GM19099 (cell line): ENCODE results near the gene LARGE1.

ENCODE experiments used
- POLR2A ChIP-seq: IDR thresholded peaks from 3 replicates; pipeline ENCODE4 v1.6.1; 2011; ENCODE audit warnings: low read depth; ENCODE audit not compliant: insufficient read length; ENCODE audit errors: extremely low read depth

LARGE1 gene

GRCh38 chr22:33853200-33854097, 66.8 kb downstream of the LARGE1 start:
- peak; percentile 17 for TF ChIP-seq POLR2A

- no peak for TF ChIP-seq POLR2A
These were observed 68.4 kb downstream of the LARGE1 start for GRCh38 chr22:33851821-33852384.

GRCh38 chr22:33851240-33851639, 69.0 kb downstream of the LARGE1 start:
- TF ChIP-seq POLR2A, result no peak

DNA sequence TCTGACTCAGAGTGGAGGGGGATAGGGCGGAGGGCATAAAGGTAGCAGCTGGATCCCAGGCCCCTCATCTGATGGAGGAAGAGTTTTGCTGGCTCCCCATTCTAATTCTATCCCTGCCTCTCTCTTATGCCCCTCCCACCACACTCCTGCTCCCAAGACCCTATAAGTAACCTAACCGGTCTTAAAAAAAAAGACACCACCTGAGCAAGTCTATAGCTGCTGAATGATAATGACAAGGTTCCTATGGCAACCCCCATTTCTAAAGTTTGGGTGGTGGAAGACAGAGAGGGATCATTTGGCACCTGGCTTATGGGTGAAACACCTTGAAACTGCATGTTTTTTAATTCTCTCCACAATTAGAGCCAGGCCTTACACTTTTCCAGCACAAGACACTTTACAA, 69.6 kb downstream of the LARGE1 start:
- no peak for TF ChIP-seq POLR2A

DNA sequence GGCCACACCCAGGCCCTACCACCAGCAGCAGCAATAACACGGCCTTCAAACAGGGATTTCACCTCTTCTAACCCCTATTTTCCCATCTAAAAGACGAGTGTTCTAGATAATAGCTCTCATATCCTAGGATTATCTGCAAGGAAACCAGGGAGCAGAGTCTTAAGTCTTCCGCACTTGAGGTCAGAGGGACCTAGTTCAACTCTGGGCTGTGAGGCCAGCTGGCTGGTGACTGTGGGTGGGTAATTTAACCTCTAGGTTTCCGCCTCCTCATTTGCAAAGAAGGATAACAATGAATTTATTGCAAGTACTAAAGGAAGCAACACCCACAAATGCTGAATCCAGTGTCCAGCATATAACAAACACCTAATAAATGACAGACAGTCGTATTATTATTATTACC, 70.1 kb downstream of the LARGE1 start:
- TF ChIP-seq POLR2A, result no peak

GRCh38 chr22:33848251-33848650, 72.0 kb downstream of the LARGE1 start:
- no peak for TF ChIP-seq POLR2A

DNA sequence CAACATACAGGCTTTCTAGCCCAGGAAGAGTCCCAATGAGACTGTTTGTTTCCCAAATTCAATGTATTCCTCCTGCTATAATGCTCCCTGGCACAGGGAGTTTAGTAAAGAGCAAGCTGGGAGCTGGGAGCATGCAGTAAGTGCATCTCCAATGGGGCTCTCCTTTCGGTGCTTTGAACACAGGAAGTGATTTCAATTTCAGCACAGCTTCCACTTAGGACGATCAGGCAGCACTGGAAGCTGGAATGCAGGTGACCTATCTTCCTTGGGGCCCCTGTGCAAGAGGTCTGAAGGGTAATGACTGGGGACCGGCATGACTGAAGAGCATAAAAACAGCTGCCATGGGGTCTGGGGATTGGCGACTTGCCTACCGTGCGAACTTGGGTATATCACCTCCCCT, 76.0 kb downstream of the LARGE1 start:
- TF ChIP-seq POLR2A, result no peak

DNA sequence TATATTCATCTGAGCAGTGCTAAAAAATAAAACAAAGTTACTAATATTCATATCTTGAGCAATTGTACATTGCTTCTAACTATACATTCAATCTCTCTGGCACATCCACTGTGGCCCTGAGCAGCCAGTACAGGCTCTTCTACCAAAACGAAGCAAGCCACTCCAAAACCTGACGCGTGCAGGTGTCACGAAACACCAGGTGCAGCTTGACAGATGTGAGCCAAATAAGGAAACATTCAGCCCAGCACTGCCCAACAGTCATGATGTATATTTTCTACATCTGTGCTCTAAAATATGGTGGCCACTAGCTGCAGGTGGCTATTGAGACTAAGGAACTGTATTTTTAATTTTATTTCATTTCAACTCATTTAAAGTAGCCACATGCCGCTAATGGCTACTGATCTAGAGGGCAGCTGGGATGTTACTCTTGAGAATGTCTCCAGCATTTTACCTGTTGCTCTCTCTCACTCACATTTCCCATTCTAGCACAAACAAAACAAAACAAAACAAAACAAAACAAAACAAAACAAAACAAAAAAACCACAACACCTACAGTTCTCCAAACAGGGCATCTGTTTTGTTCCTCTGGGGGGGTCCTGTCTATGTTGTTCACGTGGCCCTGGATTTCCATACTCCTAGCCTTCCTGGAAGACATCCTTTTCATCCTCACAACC, 77.7 kb downstream of the LARGE1 start:
- no peak for TF ChIP-seq POLR2A

DNA sequence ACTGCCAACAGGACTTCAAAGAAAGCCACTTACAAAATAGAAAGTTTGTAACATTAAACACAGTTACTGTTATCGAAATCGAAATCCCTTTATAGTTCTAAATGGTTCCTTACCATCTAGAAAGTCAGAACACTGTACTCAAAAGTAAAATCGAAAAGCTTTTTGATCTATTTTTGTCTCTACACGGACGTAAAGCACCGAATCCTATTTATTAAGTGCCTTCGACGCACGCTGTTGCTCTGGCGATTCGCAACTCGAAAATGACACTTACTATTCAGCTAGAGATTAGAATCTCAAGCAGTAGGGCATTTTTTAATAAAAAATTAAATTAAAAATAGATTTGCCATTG, 78.3 kb downstream of the LARGE1 start:
- no peak for TF ChIP-seq POLR2A

DNA sequence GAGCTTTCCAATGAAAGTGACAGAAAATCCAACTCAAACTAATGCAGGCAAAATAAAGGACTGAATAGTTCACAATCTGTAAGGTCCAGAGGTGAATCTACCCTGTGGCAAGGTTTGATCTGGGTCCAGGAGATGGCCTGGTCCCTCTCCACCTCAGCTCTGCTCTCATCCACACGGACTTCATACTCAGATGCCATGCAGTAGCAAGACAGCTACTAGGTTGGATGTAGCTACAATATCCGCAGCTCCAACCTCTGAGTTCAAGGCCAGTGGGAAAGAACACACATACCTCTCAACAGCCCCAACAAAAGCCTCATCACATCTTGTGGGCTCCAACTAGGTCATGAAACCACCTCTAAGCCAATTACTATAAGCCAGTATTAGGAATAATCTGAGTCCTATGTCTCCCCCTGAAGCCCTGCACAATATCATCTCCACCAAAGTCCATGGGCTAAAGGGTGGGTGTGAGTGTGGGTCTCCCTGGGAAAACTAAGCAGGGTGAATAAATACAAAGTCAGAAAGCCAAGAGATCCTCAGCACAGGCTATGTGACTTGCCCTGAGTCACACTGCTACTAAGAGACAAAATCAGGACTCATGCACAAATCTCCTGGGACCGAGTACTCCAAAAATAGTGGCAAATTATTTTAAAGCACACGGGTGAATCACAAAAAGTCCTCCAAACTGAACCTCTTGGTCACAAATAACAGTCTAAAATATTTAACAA, 78.8 kb downstream of the LARGE1 start:
- no peak for TF ChIP-seq POLR2A

DNA sequence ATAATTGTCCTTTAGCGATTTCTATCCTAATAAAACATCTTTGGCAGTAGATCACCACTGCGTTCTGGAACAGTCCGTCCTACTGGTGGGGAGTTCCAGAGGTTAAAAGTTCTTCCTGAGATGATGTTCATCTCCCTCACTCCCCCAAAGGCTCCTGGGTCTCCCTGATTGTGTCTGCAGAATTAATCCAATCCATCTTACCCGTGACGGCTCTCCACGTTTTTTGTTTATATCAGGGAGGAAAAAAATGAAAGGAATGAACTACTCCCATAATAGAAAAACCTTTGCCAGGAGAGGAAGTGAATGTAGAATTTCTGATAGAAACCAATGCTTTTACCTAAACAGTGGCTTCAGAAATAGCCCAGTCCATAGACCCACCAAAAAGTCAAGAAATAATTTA, 81.6 kb downstream of the LARGE1 start:
- no peak for TF ChIP-seq POLR2A

DNA sequence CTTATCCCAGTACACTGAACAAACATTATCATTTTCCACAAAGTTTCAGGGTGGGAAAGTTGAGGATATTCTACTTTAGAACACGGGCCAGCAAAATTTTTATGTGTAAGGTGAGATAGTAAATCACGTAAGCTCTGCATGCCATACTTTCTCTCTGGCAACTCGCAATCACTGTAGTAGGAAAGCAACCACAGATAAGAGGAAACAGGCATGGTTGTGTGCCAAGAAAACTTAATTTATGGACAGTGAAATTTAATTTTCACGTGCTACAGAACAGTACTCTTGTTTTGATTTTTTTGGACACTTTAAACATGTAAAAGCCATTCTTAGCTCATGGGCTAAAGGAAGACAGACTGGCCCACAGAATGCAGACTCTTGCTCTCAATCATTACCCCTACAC, 82.5 kb downstream of the LARGE1 start:
- no peak for TF ChIP-seq POLR2A

- TF ChIP-seq POLR2A, result no peak
These were observed 85.0 kb downstream of the LARGE1 start for GRCh38 chr22:33835265-33835664.

DNA sequence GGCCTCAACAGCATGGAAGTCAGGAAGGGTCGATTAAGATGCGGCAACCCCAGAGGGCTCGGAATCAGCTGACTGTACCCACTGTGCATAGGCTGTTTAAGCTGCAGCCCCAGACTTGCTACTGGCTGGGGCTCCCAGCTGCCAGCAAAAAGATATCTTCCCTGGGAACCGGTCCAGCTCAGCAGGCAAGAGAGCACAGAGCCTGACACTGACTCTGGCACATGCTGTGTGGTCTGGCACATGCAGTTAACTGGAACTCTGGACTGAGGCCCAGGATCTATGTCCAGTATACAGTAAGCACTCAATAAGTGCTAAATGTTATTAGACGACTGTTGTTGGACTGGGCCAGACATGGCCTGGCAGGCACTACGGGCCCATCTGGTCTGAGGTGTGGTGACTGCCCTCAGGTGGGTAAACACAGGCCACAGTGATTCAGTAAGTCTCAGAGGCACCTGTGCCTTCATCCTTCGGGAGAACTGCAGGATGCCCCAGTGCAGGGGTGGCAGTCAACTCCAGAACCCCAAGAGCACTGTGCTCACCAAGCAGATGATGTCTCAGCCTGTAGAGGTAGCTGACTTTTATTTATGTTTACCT, 87.6 kb downstream of the LARGE1 start:
- no peak for TF ChIP-seq POLR2A

DNA sequence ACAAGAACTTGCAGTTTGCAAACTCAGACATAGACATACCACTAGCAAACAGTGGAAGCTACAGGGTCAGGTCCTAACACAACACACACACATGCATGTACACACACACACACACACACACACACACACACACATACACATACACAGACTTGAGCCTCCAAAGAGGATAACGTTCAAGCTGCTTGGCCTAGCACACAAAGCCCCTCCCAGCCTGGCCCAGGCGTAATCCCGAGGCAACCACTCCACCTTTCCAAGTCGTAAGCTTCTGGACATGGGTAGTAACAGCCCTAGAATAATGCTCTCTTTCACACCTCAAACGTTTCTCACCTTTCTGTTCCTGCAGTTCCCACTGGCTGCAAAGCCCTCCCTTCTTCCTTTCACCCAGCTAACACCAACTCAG, 88.6 kb downstream of the LARGE1 start:
- no peak for TF ChIP-seq POLR2A
